HepG2 (cell line): ENCODE results near the gene USP7. TPM values are rescaled to one million over a fixed set of nuclear protein-coding genes. Genes with fewer than 3 reads are reported as not detected.
A peak's percentile ranks its signal among the peaks of the same experiment; 100 is the strongest.

ENCODE experiments used
- CCAR2 ChIP-seq: fragments of 200-400 bp; formaldehyde crosslinking; optimal IDR thresholded peaks from 2 replicates; pipeline ENCODE3; 2018; ENCODE audit warnings: low read depth, mild to moderate bottlenecking, low read length, moderate library complexity
- EP300 ChIP-seq, 3 experiments: sonication (generic) in 1 of 3; formaldehyde crosslinking in 1 of 3; IDR thresholded peaks; 2 replicates each; pipeline versions ENCODE4 v1.5.1 to v1.6.1; 2011 to 2020; ENCODE audit warnings: low read depth in 2 of 3, low read length in 2 of 3, borderline replicate concordance in 1 of 3, improper control_type of control experiment in 1 of 3, mild to moderate bottlenecking in 1 of 3, missing genetic modification reagents in 1 of 3, moderate library complexity in 1 of 3
- HMGXB3 ChIP-seq: sonication (generic); formaldehyde crosslinking; IDR thresholded peaks from 2 replicates; pipeline ENCODE4 v1.4.0; 2020; ENCODE audit warnings: missing genetic modification reagents, borderline replicate concordance
- MATR3 ChIP-seq: sonication (generic); formaldehyde crosslinking; IDR thresholded peaks from 2 replicates; pipeline ENCODE4 v1.4.0; 2020; ENCODE audit warnings: missing genetic modification reagents
- MTERF4 ChIP-seq: sonication (generic); formaldehyde crosslinking; IDR thresholded peaks from 2 replicates; pipeline ENCODE4 v1.8.0; 2023; ENCODE audit warnings: mild to moderate bottlenecking, missing genetic modification reagents
- MTF2 ChIP-seq: sonication (generic); formaldehyde crosslinking; IDR thresholded peaks from 2 replicates; pipeline ENCODE4 v1.5.0; 2020; ENCODE audit warnings: missing genetic modification reagents, borderline replicate concordance
- PHF21A ChIP-seq: sonication (generic); formaldehyde crosslinking; IDR thresholded peaks from 2 replicates; pipeline ENCODE4 v1.5.0; 2020; ENCODE audit warnings: mild to moderate bottlenecking, missing genetic modification reagents
- RORA ChIP-seq: sonication (generic); formaldehyde crosslinking; IDR thresholded peaks from 2 replicates; pipeline ENCODE4 v1.5.0; 2020; ENCODE audit warnings: mild to moderate bottlenecking, missing genetic modification reagents, moderate library complexity
- SAP130 ChIP-seq: IDR thresholded peaks from 2 replicates; pipeline ENCODE4 v1.6.1; 2016; ENCODE audit warnings: low read depth
- SMAD3 ChIP-seq: sonication (generic); formaldehyde crosslinking; IDR thresholded peaks from 2 replicates; pipeline ENCODE4 v1.4.0; 2020; ENCODE audit warnings: missing genetic modification reagents
- SMARCC2 ChIP-seq: fragments of 450-650 bp; IDR thresholded peaks from 2 replicates; pipeline ENCODE4 v1.6.1; 2017; ENCODE audit warnings: antibody characterized with exemption, mild to moderate bottlenecking
- SNAPC2 ChIP-seq: sonication (generic); formaldehyde crosslinking; IDR thresholded peaks from 2 replicates; pipeline ENCODE4 v1.8.1; 2022; ENCODE audit warnings: mild to moderate bottlenecking, missing genetic modification reagents
- SOX5 ChIP-seq: IDR thresholded peaks from 2 replicates; pipeline ENCODE4 v1.6.1; 2016; ENCODE audit warnings: borderline replicate concordance
- TBL1XR1 ChIP-seq: fragments of 150-350 bp; IDR thresholded peaks from 2 replicates; pipeline ENCODE4 v1.6.1; 2014; ENCODE audit warnings: borderline replicate concordance, low read length; ENCODE audit not compliant: partially characterized antibody
- TBX3 ChIP-seq: fragments of 450-650 bp; IDR thresholded peaks from 2 replicates; pipeline ENCODE4 v1.6.1; 2017; ENCODE audit warnings: antibody characterized with exemption, mild to moderate bottlenecking, inconsistent platforms, borderline replicate concordance
- TFDP1 ChIP-seq: IDR thresholded peaks from 2 replicates; pipeline ENCODE4 v1.6.1; 2016; ENCODE audit warnings: missing compliant biosample characterization, missing genetic modification reagents, borderline replicate concordance
- TRIM24 ChIP-seq: sonication (generic); formaldehyde crosslinking; IDR thresholded peaks from 2 replicates; pipeline ENCODE4 v1.8.0; 2022; ENCODE audit warnings: mild to moderate bottlenecking, missing genetic modification reagents
- ZNF138 ChIP-seq: sonication (generic); formaldehyde crosslinking; IDR thresholded peaks from 2 replicates; pipeline ENCODE4 v1.5.0; 2020; ENCODE audit warnings: mild to moderate bottlenecking, low read depth, missing genetic modification reagents
- ZNF235 ChIP-seq: sonication (generic); formaldehyde crosslinking; IDR thresholded peaks from 2 replicates; pipeline ENCODE4 v1.8.1; 2023; ENCODE audit warnings: mild to moderate bottlenecking, missing genetic modification reagents, borderline replicate concordance
- ZNF674 ChIP-seq: sonication (generic); formaldehyde crosslinking; IDR thresholded peaks from 2 replicates; pipeline ENCODE4 v1.5.0; 2020; ENCODE audit warnings: low read depth, mild to moderate bottlenecking, missing genetic modification reagents
- ZNF773 ChIP-seq: sonication (generic); formaldehyde crosslinking; IDR thresholded peaks from 2 replicates; pipeline ENCODE4 v1.4.0; 2020; ENCODE audit warnings: missing genetic modification reagents, borderline replicate concordance
- ZNF777 ChIP-seq: sonication (generic); formaldehyde crosslinking; IDR thresholded peaks from 2 replicates; pipeline ENCODE4 v1.4.0; 2020; ENCODE audit warnings: missing genetic modification reagents
- ZNF782 ChIP-seq: sonication (generic); formaldehyde crosslinking; IDR thresholded peaks from 2 replicates; pipeline ENCODE4 v1.4.0; 2020; ENCODE audit warnings: missing genetic modification reagents, mild to moderate bottlenecking, borderline replicate concordance
- polyA plus RNA-seq, 8 experiments: library from polyadenylated mRNA; depleted of rRNA in 3 of 8; stranded (reverse) in 7 of 8; unstranded in 1 of 8; fragments of >200 nt; fragmentation: Illumina TruSeq in 4 of 8; extraction: Trizol in 4 of 8; gene quantifications; 2 replicates each; pipeline versions ENCODE4 v1.2.1 to v1.2.3, GENCODE V29; 2011 to 2016; ENCODE audit warnings: low read depth in 4 of 8, missing spikeins in 1 of 8, mixed read lengths in 1 of 8; ENCODE audit not compliant: insufficient read depth in 1 of 8
- total RNA-seq, 5 experiments: library from RNA; depleted of rRNA; stranded (reverse); fragments of >200 nt; fragmentation: Illumina TruSeq; extraction: Trizol; gene quantifications; 2 replicates each; pipeline ENCODE4 v1.2.3, GENCODE V29; 2016; ENCODE audit warnings: low read depth in 1 of 5

Gene USP7
- total and polyA plus RNA-seq, 2 of the 13 experiments (the other 11 are each of a cell fraction or from before 2014, with no cell fraction given) = 52.5 to 173 TPM

GRCh38 chr16:8963821-8964441 is at the start of gene USP7 (continued):
- TF ChIP-seq ZNF773 (CRISPR knock-in tag) = 0 out of 2 replicates have a peak, but pooled peaks have one; percentile 50
- TF ChIP-seq TRIM24 (CRISPR knock-in tag) = no peak
- TF ChIP-seq ZNF674 (CRISPR knock-in tag) = peak; percentile 97; the same call in 1 of the 2 replicates
- no peak for TF ChIP-seq ZNF235
- TF ChIP-seq HMGXB3 (CRISPR knock-in tag) = no peak
- TF ChIP-seq TBX3 = no peak
- peak; percentile 55; the same call in 1 of the 2 replicates for TF ChIP-seq ZNF777 (CRISPR knock-in tag)
- no peak for TF ChIP-seq MATR3 (CRISPR knock-in tag)
- peak; percentile 71 for TF ChIP-seq TFDP1 (CRISPR knock-in tag)
- TF ChIP-seq SNAPC2 = no peak
- peak; percentile 48; the same call in 1 of the 2 replicates for TF ChIP-seq PHF21A (CRISPR knock-in tag)
- no peak for TF ChIP-seq SMARCC2
- no peak for TF ChIP-seq RORA (CRISPR knock-in tag)
- TF ChIP-seq SAP130 = peak; percentile 91
- no peak for TF ChIP-seq CCAR2
- TF ChIP-seq ZNF782 (CRISPR knock-in tag) = no peak
- TF ChIP-seq TBL1XR1 = no peak
- TF ChIP-seq SOX5 (CRISPR knock-in tag) = peak; percentile 32; the same call in 1 of the 2 replicates
- peak; percentile 85; the same call in 1 of the 2 replicates for TF ChIP-seq MTERF4
- TF ChIP-seq EP300 (IDR thresholded peaks at IDR 0.05; ENCODE audit: low read depth in 2 of 2, low read length in 2 of 2) = peak in 1 of 2 experiments; percentile 52; a peak in 1 of 4 replicates
- TF ChIP-seq EP300 (CRISPR knock-in tag; IDR thresholded peaks at IDR 0.05; ENCODE audit: borderline replicate concordance) = no peak
- peak; percentile 29; the same call in 1 of the 2 replicates for TF ChIP-seq ZNF138
- TF ChIP-seq SMAD3 (CRISPR knock-in tag) = no peak
- peak; percentile 58; the same call in 1 of the 2 replicates for TF ChIP-seq MTF2 (CRISPR knock-in tag)
